HEK293 (cell line): ENCODE data around the gene SRC.

ENCODE experiments used
- PATZ1 ChIP-seq: fragments of 450-650 bp; formaldehyde crosslinking; IDR thresholded peaks from 2 replicates; pipeline ENCODE4 v1.5.1; 2016; ENCODE audit warnings: missing biosample characterization, missing genetic modification characterization
- REST ChIP-seq: fragments of 450-650 bp; formaldehyde crosslinking; IDR thresholded peaks from 2 replicates; pipeline ENCODE4 v1.5.1; 2016; ENCODE audit warnings: missing biosample characterization, missing genetic modification characterization
- ZNF133 ChIP-seq: fragments of 450-650 bp; formaldehyde crosslinking; IDR thresholded peaks from 2 replicates; pipeline ENCODE4 v1.5.1; 2016; ENCODE audit warnings: missing biosample characterization, missing genetic modification characterization
- ZNF501 ChIP-seq: fragments of 450-650 bp; formaldehyde crosslinking; IDR thresholded peaks from 2 replicates; pipeline ENCODE4 v1.5.1; 2016; ENCODE audit warnings: missing biosample characterization, missing genetic modification characterization

- no peak for TF ChIP-seq ZNF133
- TF ChIP-seq PATZ1 (tag by site-specific recombination): no peak
- TF ChIP-seq REST (tag by site-specific recombination): no peak
- TF ChIP-seq ZNF501: no peak
These were observed 71.9 kb downstream of the SRC start for GRCh38 chr20:37417617-37418467.
